Naive B cell (primary cell): Measurements from ENCODE around the gene IL1RAPL2. TPM values are rescaled to one million over a fixed set of nuclear protein-coding genes. Genes with fewer than 3 reads are reported as not detected.
"Not testable (repeated sequence)": the region's sequence is repeated elsewhere in the genome, so short reads cannot be mapped to it uniquely, and the experiment has no call there.

ENCODE experiments used
- ATAC-seq, 2 donors: fragments of 150-1000 bp; cut with Tn5 transposase; 2 replicates each; pipeline ENCODE4 v1.10.0; 2021; ENCODE audit warnings: low read depth in 2 of 2, mild to moderate bottlenecking in 2 of 2, moderate library complexity in 2 of 2
- DNase-seq: peaks from one replicate; pipeline ENCODE4 v3.0.0; 2022
- H3K27ac Mint-ChIP-seq, 6 donors: one replicate each; pipeline ENCODE4 v1.8.0; 2020 to 2022; ENCODE audit warnings: mild to moderate bottlenecking in 6 of 6, mixed read lengths in 6 of 6, moderate library complexity in 5 of 6, inconsistent platforms in 2 of 6
- H3K27me3 Mint-ChIP-seq, 3 donors: one replicate each; pipeline ENCODE4 v1.8.0; 2021 to 2022; ENCODE audit warnings: mixed read lengths in 3 of 3, mild to moderate bottlenecking in 1 of 3
- H3K36me3 Mint-ChIP-seq, 2 donors: one replicate each; pipeline ENCODE4 v1.8.0; 2020 to 2022; ENCODE audit warnings: mixed read lengths in 2 of 2, inconsistent platforms in 1 of 2, mild to moderate bottlenecking in 1 of 2
- H3K4me1 Mint-ChIP-seq, 3 donors: one replicate each; pipeline ENCODE4 v1.8.0; 2020 to 2022; ENCODE audit warnings: mixed read lengths in 3 of 3, inconsistent platforms in 1 of 3, mild to moderate bottlenecking in 1 of 3, moderate library complexity in 1 of 3
- H3K4me3 Mint-ChIP-seq, 8 donors: one replicate each; pipeline ENCODE4 v1.8.0; 2020 to 2022; ENCODE audit warnings: mild to moderate bottlenecking in 8 of 8, mixed read lengths in 8 of 8, moderate library complexity in 8 of 8, inconsistent platforms in 2 of 8
- H3K9me3 Mint-ChIP-seq, 7 donors: one replicate each; pipeline ENCODE4 v1.8.0; 2020 to 2022; ENCODE audit warnings: mixed read lengths in 7 of 7, mild to moderate bottlenecking in 5 of 7, inconsistent platforms in 2 of 7, moderate library complexity in 1 of 7
- polyA plus RNA-seq, 6 donors: library from polyadenylated mRNA; unstranded; fragments of 300-500 nt; fragmentation: Illumina TruSeq; gene quantifications; one replicate each; pipeline ENCODE4 v1.2.3, GENCODE V29; 2021; ENCODE audit warnings: low read depth in 6 of 6

The IL1RAPL2 gene
- polyA plus RNA-seq = not detected

DNA sequence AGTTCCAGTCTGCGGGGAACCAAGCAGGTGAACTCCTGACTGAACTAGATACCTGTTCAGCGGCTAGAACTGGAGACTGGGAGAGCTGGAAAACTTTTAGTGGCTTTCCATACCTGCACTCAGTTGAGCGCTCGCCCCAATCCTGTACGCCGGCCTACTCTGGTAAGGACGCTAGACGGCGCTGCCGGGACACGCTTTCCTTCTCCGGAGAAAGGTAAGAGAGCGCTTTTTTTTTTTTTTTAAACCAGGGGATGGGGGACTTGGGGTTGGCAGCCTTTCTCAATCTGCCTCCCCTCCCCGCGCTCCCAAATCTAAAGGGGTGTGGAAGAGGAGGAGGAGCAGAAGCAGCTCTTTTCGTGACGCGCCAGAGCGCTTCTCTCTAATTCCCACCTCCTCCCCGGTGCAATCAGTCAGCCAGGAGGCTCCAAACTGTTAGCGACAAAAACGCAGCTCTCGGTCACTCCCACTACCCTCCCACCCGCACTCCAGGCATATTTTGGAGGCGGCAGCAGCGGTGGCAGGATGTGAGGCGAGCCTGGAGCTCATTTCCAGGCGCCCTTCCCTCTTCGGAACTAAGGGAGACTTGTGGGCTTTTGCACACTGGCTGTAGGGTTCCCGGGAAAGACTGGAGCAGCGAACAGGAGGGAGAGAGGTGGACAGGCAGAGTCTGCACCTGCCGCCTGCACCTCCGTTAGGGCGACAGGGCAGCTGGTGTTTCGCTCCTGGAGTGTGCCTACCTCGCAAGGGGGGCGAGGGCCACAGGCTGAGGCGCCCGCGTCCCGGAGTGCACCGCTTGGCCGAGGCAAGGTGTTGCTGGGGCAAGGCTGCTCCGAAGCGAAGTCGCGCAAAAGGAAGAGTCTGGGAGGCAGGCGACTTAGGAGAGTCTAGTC is at the start of gene IL1RAPL2:
Gene IL1RAPL2 (plus strand): TSS at position 409 of the 890 bp plus-strand sequence.
- DNase-seq (no peak), ATAC-seq (no peak)
- Mint-ChIP-seq H3K4me3 (no peak within 1 kb of the TSS), H3K27ac (no peak within 1 kb of the TSS), H3K27me3 (peaks cover 9 to 55% (median 34%) of the 10 kb centered on the region in 3 donors), H3K4me1 (no peaks in the 10 kb centered on the region), H3K9me3 (peaks cover 0 to 7% (median 0%) of the 10 kb centered on the region in 7 donors), H3K36me3 (no peaks in the 10 kb centered on the region)

DNA sequence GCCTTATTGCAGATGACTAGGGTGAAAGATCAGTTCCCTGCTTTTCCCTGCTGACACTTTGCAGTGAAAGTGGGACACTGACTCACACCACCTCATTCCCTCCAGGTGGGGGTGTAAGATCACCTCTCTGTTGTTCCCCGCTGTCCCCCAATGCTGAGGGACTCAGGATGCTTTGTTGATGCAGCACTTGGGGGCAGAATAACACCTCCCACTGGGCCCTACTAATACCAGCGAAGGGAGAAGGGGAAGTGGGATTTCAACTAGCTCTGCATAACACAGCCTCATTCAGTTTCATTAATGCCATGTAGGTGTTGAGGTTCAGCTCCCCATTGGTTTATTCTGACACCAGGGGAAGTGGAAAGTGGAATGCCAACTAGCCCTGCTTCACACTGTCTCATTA is 43.6 kb upstream of the IL1RAPL2 start:
- Mint-ChIP-seq H3K9me3 (peaks cover 2 to 12% (median 9%) of the 10 kb centered on the region in 7 donors), H3K4me3 (no peak overlapping the region), H3K4me1 (no peaks in the 10 kb centered on the region), H3K27ac (no peak overlapping the region), H3K27me3 (peaks cover 0 to 11% (median 0%) of the 10 kb centered on the region in 3 donors), H3K36me3 (no peaks in the 10 kb centered on the region)
- ATAC-seq = no peak
- DNase-seq = no peak

DNA sequence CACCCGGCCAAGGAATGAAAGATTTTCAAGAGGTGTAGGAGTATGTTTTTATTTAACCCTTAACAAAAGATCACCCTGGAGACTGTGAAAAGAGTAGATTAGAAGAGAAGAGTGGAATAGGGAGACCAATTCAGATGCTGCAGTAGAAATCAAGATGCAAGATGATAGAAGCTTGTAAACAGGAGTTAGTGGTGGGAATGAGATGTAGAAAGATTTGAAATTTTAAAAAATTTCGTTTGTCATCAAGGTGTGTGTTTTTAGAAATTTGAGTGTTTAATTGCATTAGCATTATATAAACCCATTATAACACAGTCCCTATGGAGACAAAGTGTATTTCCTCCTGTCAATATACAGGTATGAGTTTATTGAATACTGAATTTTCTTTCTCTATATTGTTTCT is 42.1 kb upstream of the IL1RAPL2 start:
- DNase-seq = no peak
- H3K27ac Mint-ChIP-seq = no peak overlapping the region
- H3K4me1 Mint-ChIP-seq = no peaks in the 10 kb centered on the region
- H3K9me3 Mint-ChIP-seq = peaks cover 2 to 21% (median 9%) of the 10 kb centered on the region in 7 donors
- H3K27me3 Mint-ChIP-seq = peaks cover 0 to 11% (median 0%) of the 10 kb centered on the region in 3 donors
- no peaks in the 10 kb centered on the region for H3K36me3 Mint-ChIP-seq
- no peak for ATAC-seq
- no peak overlapping the region for H3K4me3 Mint-ChIP-seq

DNA sequence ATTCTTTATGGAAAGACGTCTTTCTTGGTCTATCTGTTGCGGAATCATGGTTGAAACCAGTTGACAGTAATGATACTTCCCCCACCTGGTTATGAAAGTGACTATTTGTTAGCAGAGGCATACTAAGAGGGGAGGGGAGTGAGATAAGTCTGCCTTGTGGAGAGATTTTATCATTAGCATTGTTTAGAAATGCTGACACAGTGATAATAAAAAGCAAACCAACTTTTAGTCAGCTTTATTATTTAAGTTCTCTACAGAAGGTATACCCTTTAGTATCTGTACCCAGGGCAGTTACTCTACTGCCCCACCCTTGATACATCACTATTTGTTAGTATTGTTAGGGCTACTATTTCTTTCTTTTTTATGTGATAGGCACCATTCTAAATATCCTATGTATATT is 26.9 kb upstream of the IL1RAPL2 start:
- Mint-ChIP-seq H3K4me1 (no peaks in the 10 kb centered on the region), H3K27ac (no peak overlapping the region)

DNA sequence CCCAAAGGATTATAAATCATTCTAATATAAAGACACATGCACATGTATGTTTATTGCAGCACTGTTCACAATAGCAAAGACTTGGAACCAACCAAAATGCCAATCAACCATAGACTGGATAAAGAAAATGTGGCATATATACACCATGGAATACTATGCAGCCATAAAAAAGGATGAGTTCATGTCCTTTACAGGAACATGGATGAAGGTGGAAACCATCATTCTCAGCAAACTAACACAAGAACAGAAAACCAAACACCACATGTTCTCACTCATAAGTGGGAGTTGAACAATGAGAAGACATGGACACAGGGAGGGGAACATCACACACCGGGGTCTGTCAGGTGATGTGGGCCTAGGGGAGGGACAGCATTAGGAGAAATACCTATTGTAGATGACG is 23.6 kb upstream of the IL1RAPL2 start:
- H3K9me3 Mint-ChIP-seq = peaks cover 0 to 16% (median 9%) of the 10 kb centered on the region in 7 donors
- H3K27ac Mint-ChIP-seq, H3K27me3 Mint-ChIP-seq, ATAC-seq, DNase-seq, H3K4me1 Mint-ChIP-seq, H3K36me3 Mint-ChIP-seq, H3K4me3 Mint-ChIP-seq: not testable (repeated sequence)

More for the DNA sequence above, 26.9 kb upstream of the IL1RAPL2 start:
- no peaks in the 10 kb centered on the region for H3K36me3 Mint-ChIP-seq
- peaks cover 0 to 16% (median 6%) of the 10 kb centered on the region in 7 donors for H3K9me3 Mint-ChIP-seq
- no peak overlapping the region for H3K4me3 Mint-ChIP-seq
- no peak for ATAC-seq
- no peaks in the 10 kb centered on the region for H3K27me3 Mint-ChIP-seq
- no peak for DNase-seq

DNA sequence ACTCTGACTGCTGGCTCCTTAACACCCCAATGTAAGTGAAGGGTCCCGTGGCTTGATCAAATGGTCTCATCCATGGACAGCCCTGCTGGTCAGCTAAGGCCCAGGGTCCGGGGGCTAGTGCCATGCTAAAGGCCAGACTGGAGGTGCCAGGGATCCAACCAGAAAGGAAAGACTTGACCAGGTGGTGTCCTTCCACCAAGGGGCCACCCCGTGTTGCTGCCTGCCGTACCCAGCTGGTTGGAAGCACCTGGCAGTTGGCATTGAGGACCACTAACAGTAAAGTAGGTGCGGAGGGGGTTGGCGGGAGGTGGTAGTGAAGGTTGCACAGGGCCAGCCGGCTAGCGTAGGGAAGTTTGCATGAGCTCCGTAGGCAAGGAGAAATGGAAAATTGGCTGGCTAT is 1.7 kb upstream of the IL1RAPL2 start:
- ATAC-seq = no peak
- H3K27ac Mint-ChIP-seq = no peak overlapping the region
- no peak overlapping the region for H3K4me3 Mint-ChIP-seq
- H3K4me1 Mint-ChIP-seq = no peaks in the 10 kb centered on the region
- H3K27me3 Mint-ChIP-seq = peaks cover 5 to 39% (median 34%) of the 10 kb centered on the region in 3 donors
- no peak for DNase-seq
- H3K36me3 Mint-ChIP-seq = no peaks in the 10 kb centered on the region
- peaks cover 0 to 8% (median 3%) of the 10 kb centered on the region in 7 donors for H3K9me3 Mint-ChIP-seq

DNA sequence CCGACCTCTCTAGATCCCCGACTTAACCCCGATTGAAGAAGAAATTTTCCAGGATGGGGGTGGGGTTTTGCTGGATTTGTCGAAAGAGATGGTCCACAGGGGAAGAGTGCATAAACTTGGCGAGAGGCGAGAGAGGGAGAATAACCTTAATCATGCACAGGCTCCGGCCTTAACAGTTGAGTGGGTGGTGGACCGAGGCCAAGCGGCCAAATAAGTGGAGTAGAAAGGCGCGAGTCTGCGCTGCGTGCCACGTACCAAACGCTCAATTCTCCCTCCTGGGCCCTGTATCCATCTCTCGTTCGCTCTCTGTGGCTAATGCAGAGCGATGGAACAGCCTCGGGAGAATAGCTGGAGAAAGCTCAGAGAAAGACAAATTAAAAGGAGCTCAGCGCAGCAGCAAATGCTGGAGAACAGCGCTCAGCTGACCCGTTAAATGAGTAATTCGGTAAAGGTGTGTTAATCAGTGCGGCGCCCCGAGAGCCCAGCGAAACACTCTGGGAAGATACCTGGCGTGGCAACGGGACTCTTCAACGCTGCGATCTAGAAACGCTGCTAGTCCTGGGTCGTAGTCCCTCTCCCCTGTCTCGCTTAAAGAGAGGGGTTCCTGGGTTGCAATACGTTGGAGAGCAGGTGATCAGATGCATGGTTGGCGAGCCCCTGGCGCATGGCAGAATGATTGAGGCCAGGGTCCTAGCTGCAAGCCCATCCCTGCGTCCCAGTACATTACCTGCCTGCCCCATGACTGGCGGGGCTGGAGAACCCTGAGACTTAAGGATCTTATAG is 887 bp upstream of the IL1RAPL2 start:
- peaks cover 0 to 8% (median 3%) of the 10 kb centered on the region in 7 donors for H3K9me3 Mint-ChIP-seq
- ATAC-seq (no peak), DNase-seq (no peak)
- no peak overlapping the region for H3K4me3 Mint-ChIP-seq
- H3K4me1 Mint-ChIP-seq = no peaks in the 10 kb centered on the region
- H3K27ac Mint-ChIP-seq = no peak overlapping the region
- no peaks in the 10 kb centered on the region for H3K36me3 Mint-ChIP-seq
- H3K27me3 Mint-ChIP-seq = peaks cover 5 to 47% (median 34%) of the 10 kb centered on the region in 3 donors

DNA sequence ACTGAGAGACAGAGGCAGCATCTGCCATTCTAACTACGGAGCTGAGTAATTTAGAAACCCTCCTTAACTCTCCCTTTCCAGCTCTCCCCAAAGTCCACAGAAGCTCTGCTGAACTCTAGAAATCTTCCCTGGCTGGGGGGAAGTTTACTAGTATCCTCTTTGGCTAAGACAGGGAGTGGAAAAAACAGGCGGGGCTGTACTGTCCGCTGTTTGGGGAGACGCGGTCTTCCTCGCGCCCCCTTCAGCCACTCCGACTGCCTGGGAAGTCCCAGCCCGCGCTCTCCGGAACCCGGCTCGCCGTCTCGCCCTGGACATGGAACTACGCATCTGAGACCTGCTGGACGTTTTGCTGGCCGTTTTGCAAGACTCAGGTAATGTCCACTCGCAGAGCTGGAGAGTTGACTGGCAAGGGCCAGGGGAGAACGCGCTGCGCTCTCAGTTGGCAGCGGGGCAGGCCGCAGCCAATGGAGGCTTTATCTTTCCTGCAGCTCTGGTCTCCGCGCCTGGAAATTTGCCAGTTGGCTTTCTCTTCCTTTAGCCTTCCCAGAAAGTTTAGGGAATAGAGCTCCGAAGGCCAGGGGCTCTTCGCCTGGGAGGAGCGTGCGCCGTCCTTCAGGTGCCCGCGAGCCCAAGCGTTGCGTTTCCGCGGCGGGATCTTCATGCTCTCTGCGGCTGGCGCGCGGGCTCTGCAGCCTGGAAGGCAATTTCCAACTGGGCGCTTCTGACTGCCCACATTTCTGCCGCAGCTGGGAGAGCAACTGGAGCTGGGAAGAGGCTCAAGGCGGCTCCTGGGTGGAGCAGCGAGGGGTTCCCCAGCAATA is 892 bp downstream of the IL1RAPL2 start:
- Mint-ChIP-seq H3K4me1 (no peaks in the 10 kb centered on the region), H3K4me3 (no peak overlapping the region), H3K27me3 (peaks cover 10 to 57% (median 34%) of the 10 kb centered on the region in 3 donors), H3K27ac (no peak overlapping the region), H3K9me3 (peaks cover 0 to 7% (median 0%) of the 10 kb centered on the region in 7 donors), H3K36me3 (no peaks in the 10 kb centered on the region)
- ATAC-seq (no peak), DNase-seq (no peak)

DNA sequence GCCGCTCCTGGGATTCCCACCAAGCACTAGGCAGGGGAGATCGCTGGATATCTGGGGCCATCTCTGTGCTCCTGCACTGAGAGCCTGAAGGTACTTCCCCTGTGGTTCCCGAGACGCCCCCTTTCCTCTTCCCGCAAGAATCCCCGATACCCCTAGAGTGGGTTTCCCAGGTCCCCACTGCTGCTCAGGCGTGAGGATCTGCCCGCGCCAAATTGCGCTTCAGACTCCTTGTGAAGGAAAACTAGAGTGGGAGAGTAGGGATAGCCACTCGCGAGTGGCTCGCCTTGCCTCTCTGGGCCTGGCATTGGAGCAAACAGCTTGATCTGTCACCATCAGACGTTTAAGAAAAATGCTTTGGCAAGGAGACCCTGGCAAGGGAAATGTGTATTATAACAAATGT is 1.5 kb downstream of the IL1RAPL2 start:
- Mint-ChIP-seq H3K27me3 (peaks cover 10 to 57% (median 34%) of the 10 kb centered on the region in 3 donors), H3K27ac (no peak overlapping the region), H3K36me3 (no peaks in the 10 kb centered on the region), H3K9me3 (peaks cover 0 to 7% (median 0%) of the 10 kb centered on the region in 7 donors), H3K4me3 (no peak overlapping the region), H3K4me1 (no peaks in the 10 kb centered on the region)
- ATAC-seq = no peak
- no peak for DNase-seq

DNA sequence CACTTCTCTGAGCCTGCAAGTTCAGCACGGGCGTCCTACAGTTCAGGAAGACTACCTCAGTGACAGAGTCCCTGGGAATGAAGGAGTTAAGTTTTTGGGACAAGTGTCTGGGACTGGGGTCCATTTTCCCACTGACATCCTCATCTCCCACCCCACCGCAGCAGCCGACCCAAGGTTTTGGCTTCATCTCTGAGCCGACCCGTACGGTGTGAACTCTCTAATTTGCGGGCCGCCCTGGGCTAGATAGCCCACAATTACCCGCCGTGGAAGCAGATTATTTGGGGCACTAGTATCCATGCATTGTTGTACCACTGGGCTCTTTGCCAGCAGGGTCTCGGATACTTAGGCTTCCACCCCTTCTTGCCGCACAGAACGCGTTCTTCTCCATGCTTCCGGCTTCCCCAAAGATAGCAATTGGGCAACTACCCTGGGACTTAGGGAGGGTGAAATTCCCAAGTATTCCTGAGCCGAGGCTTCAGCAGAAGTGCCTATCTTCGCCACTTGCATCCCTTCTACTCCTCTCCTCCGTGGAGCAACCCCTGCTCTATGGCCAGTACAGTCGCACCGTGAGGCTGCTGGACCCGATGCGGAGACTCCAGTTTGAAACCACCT is 2.4 kb downstream of the IL1RAPL2 start:
- no peak overlapping the region for H3K4me3 Mint-ChIP-seq
- H3K4me1 Mint-ChIP-seq = no peaks in the 10 kb centered on the region
- peaks cover 10 to 56% (median 31%) of the 10 kb centered on the region in 3 donors for H3K27me3 Mint-ChIP-seq
- ATAC-seq (no peak), DNase-seq (no peak)
- H3K9me3 Mint-ChIP-seq = peaks cover 0 to 8% (median 0%) of the 10 kb centered on the region in 7 donors
- H3K36me3 Mint-ChIP-seq = no peaks in the 10 kb centered on the region
- no peak overlapping the region for H3K27ac Mint-ChIP-seq

DNA sequence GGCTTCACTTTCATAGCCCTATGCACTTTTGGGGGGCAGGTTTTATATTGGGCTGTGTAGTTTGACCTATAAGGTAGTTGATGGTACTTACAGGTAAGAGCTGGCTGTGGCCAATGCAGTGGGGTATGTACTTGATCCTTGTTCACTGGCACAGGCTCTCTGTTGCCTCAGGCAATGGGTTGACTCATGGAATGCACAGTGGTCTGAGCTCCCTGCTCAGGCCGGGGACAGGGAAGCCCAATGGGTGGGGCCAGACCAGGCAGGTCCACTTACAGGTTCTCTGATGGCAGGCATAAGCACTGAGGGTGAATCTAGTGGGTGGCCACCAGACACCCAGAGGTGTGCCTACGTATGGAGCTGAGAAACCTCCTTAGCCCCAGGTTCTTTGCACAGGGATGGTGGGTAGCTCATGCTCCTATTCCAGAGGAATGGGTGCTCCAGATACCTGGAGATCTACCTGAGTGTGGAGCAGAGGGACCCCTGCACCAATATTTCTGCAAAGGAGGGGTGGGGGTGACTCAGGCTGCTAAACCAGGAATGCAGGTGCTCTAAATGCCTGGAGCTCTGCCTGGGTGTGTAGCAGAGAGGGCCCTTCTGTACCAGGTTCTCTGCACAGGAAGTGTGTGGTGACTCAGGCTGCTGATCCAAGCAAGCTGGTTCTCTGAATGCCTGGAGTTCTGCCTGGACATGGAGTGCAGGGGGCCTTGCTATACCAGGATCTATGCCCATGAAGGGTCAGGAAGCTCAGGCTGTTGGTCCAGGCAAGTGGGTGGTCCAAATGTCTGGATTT is 52.3 kb downstream of the IL1RAPL2 start:
- peaks cover 0 to 6% (median 2%) of the 10 kb centered on the region in 7 donors for H3K9me3 Mint-ChIP-seq
- no peak for ATAC-seq
- no peaks in the 10 kb centered on the region for H3K4me1 Mint-ChIP-seq
- H3K36me3 Mint-ChIP-seq = no peaks in the 10 kb centered on the region
- H3K4me3 Mint-ChIP-seq = no peak overlapping the region
- no peak for DNase-seq
- no peak overlapping the region for H3K27ac Mint-ChIP-seq
- peaks cover 0 to 4% (median 0%) of the 10 kb centered on the region in 3 donors for H3K27me3 Mint-ChIP-seq

DNA sequence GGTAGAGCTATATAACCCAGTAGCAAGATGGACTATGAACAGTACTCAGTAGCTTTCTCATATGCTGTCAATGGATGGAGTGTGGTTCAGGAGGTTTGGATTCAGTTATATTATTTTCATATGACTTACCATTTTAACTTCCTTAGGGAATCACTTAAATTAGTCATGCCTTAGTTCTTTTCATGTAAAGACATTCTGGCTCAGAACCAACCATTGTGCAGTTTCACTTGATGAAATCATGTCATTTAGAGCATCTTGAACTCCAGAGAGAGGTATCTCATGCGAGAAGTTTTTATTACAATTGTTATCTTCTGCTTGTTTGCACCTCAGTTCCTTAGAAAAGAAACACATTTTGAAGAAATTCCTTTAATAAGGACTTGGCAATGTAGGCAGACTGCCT is 55.8 kb downstream of the IL1RAPL2 start:
- ATAC-seq (no peak), DNase-seq (no peak)
- H3K4me3 Mint-ChIP-seq = no peak overlapping the region
- peaks cover 0 to 8% (median 0%) of the 10 kb centered on the region in 7 donors for H3K9me3 Mint-ChIP-seq
- H3K36me3 Mint-ChIP-seq = no peaks in the 10 kb centered on the region
- no peak overlapping the region for H3K27ac Mint-ChIP-seq
- no peaks in the 10 kb centered on the region for H3K27me3 Mint-ChIP-seq
- no peaks in the 10 kb centered on the region for H3K4me1 Mint-ChIP-seq
